ENCODE data around the gene SCMH1.

SCMH1 gene

GRCh38 chr1:41078193-41078592, 163.9 kb downstream of the SCMH1 start:
- DNase-seq: no peak

- DNase-seq: no peak
Measured at GRCh38 chr1:41073971-41074370, 168.1 kb downstream of the SCMH1 start.

DNA sequence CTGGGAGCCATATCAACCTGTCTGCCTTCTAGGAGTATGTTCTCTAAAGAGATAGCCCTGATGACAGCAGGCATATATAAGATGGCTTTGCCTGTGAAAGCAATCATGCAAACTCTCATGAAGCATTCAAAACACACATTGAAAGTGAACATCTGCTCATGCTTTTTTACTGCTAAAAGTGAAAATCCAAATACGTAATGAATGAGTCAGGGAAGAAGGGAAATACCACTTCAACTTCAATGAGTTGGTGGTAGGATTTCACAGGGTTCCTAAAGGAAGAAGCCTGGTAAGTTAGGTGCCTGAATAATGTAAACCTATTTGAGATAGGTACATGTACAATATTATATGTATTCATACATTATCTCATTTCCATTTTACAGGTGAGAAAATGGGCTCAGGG, 170.1 kb downstream of the SCMH1 start:
- no peak for DNase-seq

DNA sequence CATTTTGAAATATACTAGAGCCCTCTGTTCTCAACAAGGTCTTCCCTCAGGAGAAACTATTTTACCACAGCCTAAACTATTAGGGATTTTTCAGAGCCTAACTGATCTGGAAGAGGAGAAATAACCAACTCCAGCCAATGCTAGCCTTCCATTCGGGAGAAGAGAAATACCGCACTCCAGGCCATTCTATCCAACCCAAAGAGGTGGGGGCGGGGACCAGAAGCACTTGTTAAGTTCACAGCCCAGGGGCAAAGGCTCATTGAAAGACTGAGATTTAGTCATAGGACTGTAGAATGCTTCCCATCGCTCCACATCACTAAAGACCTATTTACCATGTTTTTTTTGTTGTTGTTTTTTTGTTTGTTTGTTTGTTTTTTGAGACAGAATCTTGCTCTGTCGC, 185.2 kb downstream of the SCMH1 start:
- DNase-seq: no peak

- peak; percentile 67 for DNase-seq
Measured at GRCh38 chr1:41053316-41053715, 188.8 kb downstream of the SCMH1 start.

- DNase-seq: no peak
Measured at GRCh38 chr1:41051022-41051421, 191.1 kb downstream of the SCMH1 start.

DNA sequence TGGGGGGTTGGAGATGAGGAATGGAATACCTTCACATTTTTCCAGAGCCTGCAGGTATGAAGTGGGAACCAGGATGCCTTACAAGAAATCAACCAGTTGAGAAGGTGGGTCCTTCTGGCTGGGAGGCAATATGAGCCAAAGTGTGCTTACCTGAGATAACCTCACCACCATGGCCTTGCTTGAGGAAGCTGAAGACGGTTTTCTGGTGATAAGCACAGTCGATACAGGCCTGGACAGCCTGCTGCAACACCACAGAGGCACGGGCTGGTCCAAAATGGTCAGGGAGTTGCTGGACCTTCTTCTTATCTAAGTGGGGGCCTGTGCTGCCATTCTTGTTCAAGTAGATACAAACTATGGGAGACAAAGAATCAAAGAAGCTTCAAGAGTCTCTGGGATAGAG, 193.6 kb downstream of the SCMH1 start:
- no peak for DNase-seq

DNA sequence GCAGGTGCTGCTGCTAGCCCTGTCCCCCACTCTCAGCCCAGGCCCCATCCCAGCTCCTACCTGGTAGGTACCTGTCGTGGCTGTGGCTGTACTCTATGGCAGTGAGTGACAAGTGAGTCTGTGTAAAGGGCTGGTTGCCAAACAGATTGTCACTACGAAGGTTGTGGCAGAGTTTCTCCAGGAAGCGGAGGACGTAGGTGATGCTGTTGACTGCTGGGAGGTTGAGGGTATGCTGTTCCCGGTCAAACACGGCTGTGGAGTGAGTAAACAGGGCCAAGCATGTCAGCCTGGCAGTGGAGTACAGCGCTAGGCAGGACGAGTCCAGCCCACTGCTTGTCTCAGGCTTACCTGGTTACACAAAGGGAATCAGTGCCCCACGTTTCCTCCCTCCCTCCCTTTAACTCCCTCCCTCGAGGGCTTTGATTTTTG, 195.7 kb downstream of the SCMH1 start:
- DNase-seq: no peak

DNA sequence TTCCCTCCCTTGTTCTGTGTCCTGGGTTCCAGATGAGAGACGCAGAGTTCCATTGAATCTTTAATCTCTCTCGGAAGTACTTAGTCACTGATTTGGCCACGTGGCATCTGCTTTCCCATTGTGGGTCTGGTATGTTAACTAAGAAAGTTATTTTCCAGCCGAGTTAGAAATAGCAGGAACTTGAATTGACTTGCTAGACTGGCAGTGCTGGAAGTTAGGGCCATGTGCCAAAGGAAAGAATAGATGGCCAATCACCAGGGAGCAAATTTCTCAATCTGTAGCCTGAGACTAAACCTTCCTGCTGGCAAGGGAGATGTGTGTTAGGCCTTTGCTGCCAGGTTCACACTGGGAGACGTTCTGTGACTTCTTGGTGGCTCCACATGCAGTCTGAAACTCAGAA, 196.4 kb downstream of the SCMH1 start:
- DNase-seq: no peak

- DNase-seq: no peak
Measured at GRCh38 chr1:41044187-41044586, 197.9 kb downstream of the SCMH1 start.

- peak in 1 of 2 experiments; percentile 17 for DNase-seq
Measured at GRCh38 chr1:41041614-41042270, 200.4 kb downstream of the SCMH1 start.

DNA sequence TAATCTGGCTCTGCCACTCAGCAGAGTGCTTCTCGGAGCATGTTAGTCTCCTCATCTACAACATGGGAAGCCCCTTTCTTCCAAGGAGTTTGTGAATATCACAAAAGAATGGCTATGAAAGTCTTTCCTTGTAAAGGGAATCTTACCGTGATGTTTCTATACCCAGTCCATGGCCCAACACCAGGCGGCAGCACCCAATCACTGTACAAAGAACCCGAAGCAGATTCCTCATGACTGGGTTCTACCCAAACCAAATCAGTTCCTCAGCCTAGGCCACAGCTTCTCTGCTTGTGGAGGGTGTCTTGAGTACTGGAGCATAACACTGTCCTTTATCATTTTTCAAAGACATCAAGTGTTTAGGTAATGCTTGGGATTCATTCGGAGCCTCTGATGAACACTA, 204.0 kb downstream of the SCMH1 start:
- no peak for DNase-seq

GRCh38 chr1:41037116-41037903, 204.8 kb downstream of the SCMH1 start:
- no peak for DNase-seq

DNA sequence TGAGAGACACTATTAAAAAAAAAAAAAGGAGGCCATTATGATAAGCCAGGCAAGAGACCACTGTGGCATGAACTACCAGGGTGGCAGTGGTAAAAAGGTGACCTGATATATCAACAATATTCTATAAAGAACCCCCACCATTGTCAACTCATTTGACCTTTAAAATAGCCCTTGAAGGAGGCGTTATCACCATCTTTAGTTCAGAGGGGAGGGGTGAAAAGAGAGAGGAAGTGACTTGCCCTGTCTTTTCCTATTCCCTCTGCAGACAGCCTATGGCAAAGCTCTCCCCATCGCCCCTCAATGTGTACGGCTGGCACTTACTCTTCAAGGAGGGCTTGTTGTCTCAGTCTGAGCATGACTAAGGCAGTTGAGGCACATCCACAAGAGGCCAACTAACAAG, 208.8 kb downstream of the SCMH1 start:
- no peak for DNase-seq

- DNase-seq: no peak
Measured at GRCh38 chr1:41032147-41032546, 210.0 kb downstream of the SCMH1 start.

GRCh38 chr1:41030872-41031616, 211.1 kb downstream of the SCMH1 start:
- DNase-seq: no peak

DNA sequence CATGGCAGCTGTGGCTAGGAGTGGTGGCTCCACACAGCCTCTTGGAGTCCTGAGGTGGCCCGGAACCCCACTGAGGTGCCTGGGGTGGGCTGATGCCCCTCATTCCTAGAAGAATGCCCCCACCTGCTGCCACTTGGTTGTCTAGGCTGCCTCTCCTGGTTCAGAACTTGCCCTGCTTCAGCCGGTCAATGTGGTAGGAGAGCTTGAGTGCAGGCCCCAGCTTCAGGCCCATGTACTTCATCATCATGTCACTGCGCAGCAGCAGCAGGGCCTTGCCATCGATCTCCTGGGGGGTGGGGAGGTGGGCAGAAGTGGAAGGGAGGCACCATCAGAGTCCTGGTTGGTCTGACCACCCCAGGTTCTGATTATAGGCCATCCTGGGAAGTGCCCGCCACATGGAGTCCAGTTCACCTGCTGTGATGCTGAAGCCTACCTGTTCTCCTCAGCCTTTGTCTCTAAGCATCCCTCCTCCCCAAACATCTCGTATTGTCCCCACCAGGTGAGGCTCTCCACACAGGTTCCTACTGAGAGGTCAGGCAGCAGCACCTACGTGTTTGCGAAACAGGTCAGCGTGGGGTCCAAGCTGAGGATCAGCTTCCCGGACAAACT, 214.0 kb downstream of the SCMH1 start:
- no peak for DNase-seq

GRCh38 chr1:41025979-41026819, 215.9 kb downstream of the SCMH1 start:
- no peak for DNase-seq

GRCh38 chr1:41024953-41025352, 217.2 kb downstream of the SCMH1 start:
- no peak for DNase-seq

DNA sequence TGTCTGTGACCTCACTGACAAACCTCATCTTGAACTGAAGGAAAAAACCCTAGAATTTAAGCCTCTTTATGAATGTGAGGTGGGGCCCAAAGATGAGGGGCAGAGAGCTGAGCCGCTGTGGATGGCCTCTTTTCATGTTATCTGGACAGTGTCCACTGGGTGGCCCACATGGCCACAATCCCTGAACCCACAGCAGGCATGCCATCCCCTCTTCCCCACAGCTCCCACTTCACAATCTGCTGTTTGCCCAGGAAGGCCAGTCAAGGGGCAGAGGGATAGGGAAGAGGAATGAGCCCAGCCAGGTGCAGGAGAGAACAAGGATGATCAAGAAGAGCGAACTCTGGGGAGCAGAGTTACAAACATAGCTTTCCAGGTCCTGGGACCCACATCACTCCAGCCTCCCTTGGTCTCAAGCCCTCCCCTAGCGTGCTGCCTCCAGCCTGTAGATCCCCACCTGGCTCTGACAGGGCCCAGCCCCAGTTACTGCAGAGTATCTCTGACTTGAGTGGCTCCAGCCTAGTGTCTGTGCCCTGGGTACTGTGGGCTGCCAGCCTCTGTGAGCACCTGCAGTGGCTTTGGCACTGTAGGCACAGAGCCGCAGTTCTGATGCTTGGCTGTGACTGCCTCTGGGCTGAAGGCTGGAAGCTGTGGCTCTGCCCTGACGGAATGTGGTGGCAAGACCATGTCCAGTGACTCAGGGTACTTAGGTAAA, 218.7 kb downstream of the SCMH1 start:
- no peak for DNase-seq

DNA sequence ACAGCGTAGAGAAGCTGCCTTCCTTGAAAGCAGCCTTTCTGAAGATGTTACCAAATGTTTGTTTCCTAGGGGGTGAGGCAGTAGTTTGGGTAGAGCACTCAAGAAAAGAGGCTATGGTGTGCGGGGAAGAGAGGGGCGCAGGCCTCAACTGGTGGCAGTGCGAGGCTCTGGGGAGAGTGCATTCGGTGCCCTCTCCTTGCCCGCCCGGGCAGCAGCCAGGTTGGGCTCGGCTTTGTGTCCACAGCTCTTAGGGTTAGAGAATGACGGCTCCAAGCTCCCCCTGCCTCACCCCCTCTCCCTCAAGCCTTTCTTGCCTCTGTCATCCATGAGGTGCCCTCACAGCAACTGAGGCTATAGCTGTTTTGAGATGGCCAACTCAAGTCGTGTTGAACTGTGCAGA, 219.7 kb downstream of the SCMH1 start:
- no peak for DNase-seq

All from Kasumi-1 (cell line).